GM19372 (cell line): Measurements from ENCODE around the gene UBR4.

Experiments
- ATAC-seq: cut with Tn5 transposase; IDR thresholded peaks from one replicate; pipeline ENCODE4 v1.9.1; 2021; ENCODE audit warnings: mild to moderate bottlenecking, low read depth, moderate library complexity; ENCODE audit not compliant: unreplicated experiment

The UBR4 gene

DNA sequence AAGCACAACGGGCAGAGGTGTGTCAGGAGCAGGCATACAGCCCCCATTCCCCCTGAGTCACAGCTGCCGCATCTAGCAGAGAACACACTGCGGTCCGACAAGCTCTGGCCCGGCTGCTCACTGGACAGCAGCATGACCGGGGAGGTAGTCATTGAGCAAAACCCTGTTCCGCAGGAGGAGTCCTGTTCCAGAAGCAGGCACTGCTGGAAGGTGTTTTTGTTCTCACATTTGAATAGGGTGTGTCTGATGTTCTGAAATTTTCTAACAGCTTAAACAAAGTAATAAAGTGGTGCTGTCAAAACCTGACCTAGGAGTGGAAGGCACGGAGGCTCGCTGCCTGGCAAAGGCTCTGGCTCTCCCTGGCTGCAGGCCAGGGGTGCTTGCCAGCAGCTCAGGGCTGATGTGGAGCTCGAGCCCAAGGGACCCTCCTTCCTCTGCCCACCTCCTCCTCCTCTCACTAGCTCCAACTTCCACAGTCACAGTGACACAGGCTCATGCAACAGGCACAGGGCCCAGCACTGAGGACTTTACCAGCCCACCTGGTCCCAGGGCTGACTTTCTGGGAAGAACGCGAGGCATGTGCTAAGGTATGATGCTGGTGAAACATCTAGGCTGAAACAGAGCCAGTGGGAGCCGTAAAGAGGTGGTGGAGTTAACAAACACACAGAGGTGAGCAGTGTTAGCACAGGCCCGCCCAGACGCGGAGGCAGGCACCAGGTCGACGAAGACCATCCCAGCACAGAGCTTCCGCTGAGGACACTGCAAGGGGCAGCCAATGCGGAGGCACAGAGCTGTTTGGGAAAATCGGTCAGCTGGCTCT lies 135.0 kb downstream of the UBR4 start:
- no peak for ATAC-seq

DNA sequence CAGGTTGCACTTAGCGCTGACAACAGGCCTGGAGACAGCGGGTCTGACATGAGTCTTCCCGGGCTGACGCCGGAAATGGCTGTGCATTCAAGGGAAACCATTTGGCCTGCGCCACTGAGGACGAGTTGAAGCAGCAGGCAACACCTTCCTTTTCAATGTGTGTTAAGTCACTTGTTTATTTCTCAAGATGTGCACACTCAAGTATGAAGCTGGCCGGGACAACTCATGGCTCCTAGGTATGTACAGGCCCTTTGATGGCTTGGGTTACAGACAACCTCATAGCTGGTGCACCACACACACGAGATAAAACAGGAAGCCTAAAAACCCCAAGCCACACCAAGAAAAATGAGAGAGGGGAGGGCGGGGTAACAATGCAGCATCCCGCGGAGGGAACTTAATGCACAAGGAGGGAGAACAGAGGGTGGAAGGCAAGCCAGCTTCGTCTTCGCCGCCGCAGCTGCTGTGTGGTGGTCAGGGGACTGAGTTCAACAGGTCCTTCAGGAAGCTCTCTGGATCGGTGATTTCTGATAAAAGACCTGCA lies 135.6 kb downstream of the UBR4 start:
- ATAC-seq = no peak

DNA sequence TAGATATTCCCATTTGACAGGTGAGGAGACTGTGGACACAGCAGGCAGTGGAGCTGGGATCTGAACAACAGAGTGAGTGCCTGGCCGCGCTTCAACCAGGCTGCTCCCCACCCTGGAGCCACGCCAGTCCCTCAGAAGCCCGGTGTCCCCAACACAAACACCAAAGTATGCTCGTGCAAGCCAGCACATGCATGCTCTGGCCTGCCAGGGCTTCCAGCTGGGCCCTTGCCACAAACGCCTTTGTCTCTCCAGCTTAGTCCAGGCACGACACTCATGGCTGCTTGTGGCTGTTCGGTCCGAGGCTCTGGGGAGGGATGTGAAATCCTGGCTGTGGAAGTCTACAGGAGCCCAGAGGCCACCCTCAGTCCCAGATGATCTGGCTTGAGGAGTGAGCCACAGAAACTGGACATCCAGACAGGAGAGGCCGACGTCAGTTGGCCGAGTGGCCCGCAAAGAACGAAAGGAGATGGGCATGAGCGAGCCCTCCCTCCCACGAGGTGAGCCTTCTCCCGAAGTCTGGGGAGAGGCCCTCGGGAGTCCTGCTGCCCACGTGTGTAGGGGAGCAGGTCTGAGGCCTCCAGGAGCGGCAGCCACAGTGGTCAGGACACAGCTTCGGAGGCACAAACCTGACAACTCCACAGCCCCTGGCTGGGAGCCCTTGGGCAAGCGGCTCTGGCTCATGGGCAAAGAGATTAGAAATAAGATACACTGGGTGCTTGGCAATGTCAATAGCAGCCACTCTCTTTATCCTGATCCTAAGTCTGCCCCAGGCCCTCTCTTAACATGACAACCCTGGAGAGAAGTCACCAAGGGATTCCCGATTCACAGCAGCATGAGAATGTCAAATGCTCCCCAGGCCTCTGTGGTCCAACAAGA lies 136.5 kb downstream of the UBR4 start:
- ATAC-seq = no peak

DNA sequence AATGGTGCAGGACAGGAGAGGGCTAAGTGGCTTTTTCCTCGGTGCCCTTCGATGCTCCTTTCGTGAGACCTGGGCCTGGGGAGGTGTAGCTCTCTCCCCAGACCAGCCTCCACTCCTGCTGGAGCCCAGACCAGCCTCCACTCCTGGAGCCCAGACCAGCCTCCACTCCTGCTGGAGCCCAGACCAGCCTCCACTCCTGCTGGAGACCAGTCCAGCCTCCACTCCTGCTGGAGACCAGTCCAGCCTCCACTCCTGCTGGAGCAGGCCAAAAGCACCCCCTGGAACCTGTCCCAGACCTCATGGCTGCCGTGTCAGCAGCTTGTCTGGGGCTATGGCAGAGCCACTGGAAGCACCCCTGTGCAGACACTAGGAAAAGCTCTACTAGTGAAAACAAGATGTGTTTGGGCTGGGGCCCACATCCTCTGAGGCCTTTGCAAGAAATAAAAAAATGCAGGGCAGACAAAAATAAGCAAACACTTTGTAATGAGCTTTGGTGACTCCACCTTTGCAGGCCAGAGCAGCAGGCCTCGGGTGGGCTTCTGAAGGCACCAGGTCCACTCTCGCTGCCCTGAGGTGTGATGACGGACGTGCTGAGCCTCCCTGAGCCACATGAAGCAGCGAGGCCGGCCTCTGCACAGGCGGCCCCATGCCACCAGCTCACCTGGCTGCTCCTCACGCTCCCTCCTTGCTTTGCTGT lies 137.6 kb downstream of the UBR4 start:
- no peak for ATAC-seq

DNA sequence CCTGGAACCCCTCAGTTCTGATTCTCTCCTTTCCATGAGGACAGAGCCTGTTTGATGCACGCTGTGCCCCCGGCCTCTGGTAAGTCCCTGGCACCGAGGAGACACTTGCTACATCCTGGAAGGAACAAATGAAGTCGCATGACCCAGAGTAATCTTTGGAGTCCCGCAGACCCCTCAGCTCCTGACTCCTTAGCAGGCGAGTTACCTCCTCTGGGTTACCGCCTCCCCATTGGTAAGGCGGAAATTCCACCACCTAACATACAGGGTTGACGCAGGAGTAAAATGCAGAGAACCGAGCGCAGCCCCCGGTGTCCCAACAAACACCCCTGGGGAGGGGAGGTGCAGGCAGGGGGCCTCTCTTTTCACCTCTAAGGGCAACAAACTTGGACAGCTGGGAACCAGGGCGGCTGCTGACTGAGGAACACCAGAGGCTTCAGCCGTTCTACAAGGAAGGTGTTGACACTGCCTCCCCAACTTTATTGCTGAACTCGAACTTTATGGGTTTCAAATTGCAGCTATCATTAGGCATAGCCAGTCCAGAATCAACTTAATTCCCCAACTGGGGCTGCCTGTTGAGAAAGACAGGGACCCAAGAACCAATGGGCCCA lies 138.3 kb downstream of the UBR4 start:
- no peak for ATAC-seq

DNA sequence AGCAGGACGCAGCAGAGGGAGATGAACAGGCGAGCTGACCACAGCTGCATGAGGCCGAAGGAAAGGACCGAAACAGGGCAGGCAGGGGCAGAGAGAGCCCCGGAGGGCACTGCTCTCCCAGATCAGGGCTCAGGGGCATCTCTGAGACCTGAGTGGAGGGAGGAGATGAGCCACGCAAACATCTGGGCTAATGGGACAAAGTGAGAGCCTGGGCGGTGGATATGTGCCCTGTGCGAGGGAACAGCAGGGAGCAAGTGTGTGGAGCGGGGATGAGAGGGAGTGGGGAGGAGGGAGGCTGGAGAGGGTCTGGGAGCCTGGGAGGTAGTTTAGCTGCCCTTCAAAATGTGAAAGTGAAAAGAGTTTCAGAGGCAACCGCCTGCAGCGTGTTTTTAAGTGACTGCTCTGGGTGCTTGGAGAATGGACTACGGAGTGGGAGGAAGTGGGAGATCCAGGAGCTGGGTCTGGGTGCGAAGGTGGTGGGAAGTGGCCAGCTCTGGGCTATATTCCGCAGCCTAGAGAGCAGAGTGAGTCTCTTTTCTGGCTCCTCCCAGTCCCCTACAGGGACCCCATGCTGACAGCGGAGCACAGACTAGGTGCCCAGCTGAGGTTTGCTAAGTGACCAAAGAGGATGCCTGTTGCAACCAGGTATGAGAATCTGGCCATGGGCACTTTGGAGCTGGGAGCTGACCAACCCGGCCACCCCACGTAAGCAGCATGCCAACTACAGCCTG lies 139.0 kb downstream of the UBR4 start:
- no peak for ATAC-seq

DNA sequence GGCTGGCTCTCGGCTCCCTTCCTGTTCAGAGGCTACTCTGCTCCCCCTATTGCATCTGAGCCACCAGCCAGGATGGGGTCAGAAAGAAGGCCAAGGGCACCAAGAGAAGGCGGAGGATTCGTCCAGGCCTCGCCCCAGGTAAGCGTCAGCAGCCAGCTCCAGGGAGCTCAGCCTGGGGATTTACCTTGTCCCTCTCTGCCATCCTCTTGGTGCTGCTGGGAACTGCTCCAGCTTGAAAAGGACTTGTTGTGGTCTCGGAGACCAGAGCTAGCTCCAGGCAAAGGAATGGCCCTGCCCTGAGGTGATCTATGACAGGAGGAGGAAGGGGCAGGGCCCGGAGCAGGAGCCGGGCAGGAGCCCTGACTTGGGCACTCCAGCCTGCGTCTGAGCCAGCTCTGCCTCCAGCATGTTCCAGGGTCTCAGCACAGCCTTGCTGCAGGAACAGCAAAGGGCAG lies 139.8 kb downstream of the UBR4 start:
- ATAC-seq = no peak

DNA sequence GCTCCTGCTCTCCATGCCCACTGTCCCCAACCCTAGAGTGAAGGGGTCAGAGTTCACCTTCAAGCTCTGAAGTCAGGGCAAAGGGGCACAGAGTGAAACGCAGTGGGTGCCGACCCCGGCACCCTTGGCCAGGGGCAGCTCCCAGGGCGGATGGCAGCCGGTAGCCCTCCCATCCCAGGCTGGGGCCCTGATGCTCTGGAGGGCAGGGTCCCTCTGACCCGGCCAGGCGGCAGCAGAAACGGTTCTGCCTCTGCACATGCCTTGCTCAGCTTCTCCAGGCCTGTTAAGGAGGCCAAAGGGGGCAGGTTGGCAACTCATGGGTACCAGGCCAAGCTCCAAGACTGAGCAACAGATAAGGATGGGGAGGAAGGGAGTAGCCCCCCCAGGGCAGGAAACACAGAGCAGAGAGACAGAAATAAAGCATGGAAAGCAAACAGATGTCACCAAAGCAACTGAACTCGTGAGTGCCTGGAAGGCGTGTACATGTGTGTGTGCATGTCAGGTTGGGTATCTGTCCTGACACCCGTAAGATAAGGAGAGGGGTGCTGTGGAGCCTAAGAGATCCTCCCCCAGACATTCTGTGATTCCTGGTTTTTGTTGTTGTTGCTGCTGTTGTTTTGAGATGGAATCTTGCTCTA lies 141.3 kb downstream of the UBR4 start:
- ATAC-seq = no peak

DNA sequence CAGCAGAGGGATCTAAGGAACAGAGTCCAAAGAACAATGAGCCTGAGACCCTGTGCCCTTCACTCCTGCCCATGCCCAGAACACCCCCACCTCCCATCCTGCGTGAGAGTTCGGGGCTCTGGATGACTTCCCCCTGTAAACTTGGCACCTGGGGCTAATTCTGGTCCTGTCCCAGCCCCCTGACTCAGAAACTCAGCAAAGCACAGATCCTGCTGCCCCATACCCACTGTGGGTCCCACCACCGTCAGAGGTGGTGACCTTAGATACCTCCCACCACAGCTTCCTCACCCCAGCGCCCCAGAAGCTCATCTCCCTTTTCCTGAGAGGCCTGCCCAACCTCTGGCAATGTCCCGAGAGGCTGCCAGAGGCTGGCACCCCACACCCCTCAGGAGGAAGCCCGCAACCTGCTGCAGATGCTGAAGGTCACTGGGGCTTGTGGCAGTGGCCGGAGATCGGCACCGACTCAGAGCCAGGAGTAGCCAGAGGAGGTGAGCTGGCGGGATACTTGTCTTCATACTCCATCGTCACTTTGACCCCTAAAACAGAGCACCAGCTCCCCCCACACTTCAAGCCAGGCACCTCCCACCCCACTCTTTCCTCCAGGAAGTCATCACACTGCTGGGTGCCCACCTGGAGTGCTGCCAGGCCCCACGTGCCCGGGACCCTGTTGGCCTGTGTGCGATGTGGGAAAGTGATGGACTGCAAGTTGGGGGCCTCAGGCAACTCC lies 142.0 kb downstream of the UBR4 start:
- no peak for ATAC-seq

DNA sequence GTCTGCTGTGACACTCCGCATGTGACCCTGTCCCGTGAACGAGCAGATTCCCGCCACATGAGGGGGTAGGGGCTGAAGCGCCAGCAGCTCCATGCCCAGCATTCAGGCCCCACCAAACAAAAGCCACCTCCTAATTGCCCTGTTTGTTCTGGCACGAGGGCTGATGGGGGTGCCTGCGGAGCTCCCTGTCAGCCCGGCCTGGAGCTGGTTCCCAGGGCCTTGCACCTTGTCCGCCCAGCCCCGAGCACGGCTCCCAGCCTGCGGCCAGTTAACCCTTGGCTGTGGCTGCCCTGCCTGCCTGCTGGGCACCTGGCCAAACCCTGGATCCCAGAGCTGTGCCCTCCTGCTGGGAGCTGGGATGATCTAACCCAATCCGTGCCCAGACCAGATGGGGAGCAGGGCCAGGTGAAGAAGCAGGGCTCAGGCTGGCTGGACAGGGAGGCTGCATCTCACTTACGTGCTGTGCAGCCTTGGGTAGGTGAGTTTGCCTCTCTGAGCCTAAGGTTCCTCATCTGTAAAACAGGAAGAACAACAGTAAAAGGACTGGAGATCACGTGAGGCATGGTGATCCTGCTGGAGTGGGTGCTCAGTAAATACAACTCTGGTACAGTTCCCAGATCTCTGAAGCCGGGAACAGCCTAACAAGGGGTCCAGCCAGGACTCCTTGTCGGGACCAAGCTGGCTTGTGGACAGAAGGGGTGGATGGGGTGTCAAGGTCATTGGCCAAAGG lies 142.7 kb downstream of the UBR4 start:
- ATAC-seq = no peak

DNA sequence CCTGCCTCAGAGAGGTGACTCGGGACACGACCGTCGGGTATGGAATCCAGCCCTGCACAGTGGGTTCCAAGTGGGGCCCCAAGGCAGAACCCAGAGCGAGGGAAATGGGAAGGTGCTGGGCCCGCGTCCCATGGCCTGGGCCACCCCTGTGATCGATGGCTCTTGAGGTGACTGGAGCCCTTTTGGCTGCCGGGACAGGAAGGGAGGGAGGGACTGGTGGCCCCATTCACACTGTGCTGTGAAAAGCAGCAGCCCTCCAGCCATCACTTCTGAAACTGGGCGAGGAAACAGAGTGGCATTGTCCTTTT lies 143.2 kb downstream of the UBR4 start:
- no peak for ATAC-seq

DNA sequence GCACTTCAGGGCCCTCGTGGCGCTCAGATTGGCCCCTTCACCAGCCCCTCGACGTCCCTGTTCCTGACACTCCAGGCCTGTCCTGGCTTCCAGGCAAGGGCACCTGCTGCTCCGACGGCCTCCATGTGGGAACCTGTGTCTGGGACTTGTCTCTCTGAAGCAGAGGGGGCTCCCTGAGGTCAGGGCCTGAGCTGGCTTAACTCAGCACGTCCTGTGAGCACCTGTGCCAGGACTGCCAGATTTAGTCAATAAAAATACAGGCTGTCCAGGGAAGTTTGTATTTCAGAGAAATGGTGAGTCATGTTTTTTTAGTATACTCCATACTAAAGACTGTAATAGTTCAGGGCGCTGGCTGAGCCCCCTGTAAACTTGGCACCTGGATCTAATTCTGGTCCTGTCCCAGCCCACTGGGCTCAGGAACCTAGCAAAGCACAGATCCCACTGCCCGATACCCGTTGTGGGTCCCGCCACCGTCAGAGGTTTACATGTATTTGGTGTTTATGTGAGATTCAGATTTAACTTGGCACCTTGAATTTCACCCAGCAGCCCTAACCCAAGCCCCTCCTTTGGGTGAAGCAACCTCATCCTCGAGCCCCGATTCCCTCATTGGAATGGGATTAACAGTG lies 143.7 kb downstream of the UBR4 start:
- no peak for ATAC-seq

DNA sequence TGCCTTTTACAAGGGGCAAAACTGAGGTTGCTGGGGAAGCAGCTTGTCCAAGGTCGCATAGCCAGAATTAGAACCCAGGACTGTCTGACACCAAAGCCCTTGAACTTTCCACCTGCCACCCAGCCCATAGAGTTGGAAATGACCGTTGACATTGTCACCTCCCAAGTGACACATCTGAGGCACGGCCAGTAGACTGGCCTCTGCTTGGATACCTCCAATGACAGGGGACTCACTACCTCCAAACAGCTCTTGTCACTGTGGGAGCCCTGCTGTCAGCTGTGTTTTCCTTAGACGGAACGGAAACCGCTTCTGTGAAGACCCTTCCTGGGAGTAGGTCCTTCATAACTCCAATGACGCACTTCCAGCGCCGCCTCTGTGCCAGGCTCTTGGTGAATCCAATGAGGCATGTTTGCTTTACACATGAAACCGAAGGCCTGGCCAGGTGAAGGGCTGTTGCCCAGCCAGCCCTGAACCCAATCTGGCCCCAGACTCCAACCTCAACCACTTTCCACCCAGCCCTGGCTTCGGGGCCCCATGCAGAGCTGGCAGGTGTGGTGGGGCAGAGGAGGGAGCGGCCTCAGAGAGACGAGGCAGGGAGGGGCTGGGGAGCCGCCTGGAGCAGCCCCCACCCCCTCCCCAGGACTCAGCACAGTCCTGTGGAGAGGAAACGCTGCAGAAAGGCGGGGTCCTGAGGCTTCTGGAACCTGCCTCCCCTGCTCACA lies 144.4 kb downstream of the UBR4 start:
- no peak for ATAC-seq

DNA sequence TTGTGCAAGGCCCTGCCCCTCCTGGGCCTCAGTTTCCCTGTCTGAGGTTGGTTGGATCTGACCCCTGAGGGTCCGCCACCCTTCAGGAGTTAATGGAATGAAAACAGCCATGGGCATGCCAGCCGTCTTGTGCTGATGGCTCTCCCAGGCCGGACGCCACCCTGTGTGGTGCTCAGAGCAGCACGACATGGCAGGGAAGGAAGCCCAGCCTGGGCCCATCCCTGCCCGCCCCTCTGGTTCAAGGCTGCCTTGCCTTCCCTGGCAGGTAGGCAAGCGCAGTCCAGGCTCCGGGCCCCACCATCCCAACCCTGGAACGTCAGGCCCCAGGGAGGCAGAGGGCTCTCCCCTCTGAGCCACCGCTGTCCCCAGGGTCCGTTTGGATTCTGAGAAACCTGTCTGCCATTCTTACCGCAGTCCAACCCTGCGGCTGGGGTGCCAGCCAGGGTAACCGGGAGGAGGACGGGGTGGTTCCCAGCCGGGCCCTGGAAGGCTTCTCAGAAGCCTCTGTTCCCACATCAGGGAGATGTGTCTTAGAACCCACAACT lies 145.1 kb downstream of the UBR4 start:
- ATAC-seq = no peak

DNA sequence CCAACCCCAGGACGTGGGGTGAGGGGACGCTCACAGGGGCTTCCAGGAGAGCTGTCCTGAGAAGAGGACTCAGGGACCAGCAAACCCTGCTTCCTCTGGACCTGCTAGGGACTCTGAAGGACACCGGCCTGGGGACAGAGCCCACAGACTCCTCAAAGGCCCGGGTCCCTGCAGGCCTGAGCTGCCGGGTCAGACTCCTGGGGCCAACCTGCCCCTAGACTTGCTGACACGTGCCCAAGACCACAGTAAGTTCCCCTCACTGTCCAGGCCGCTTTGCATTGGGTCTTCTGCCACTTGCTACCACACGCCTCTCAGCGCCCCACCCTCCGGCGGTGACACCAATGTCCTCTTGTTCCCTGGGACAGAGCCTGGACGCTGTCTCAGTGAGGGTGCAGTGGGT lies 146.9 kb downstream of the UBR4 start:
- ATAC-seq = no peak

DNA sequence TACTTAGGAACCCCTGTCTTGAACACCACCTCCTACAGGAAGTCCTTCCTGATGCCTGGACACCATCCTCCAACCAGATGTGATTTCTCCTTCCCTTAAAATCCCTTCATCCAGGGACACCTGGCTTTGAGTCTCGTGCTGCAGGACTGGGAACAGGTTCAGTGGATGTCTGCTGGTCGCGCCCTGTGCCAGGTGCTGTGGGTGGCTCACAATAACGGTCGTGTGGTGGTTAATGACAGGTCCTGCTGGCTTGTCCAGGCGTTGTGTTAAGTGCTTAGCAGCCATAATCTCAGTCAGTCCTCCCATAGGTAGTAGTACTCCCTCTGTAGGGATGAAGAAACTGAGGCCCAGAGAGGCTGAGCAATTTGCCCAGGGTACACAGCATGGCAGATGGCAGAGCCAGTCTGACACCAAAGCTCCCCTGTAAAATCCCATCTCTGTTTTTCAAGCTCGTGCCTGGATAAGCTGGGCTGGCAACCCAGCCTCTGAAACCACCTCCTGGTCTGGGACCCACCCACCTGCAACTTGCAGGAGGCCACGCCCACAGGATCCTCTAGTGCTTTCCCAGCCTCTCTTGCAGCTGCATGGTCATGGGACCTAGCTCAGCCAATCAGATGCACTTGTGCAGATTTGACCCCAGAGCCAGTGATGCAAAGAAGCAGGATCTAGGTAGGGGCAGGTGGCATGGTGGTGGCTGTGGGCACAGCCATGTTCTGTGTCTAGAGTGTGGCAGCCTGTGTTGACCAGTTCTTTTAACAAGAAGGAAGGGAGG lies 147.6 kb downstream of the UBR4 start:
- no peak for ATAC-seq
